Thyroid gland (tissue), 4 donors: ENCODE measurements around the gene DAPK1.

ENCODE experiments used
- CTCF ChIP-seq, 6 experiments: fragments of 200-600 bp in 3 of 6; fragments of 450-650 bp in 3 of 6; sonication (generic) in 3 of 6; IDR thresholded peaks; one replicate each; pipeline ENCODE4 v1.5.1; 2016 to 2019; ENCODE audit warnings: antibody characterized with exemption in 6 of 6, mild to moderate bottlenecking in 2 of 6, inconsistent platforms in 1 of 6, moderate library complexity in 1 of 6
- POLR2A ChIP-seq, 2 donors: fragments of 450-650 bp; IDR thresholded peaks; one replicate each; pipeline ENCODE4 v1.6.1; 2017; ENCODE audit warnings: antibody characterized with exemption in 2 of 2, mild to moderate bottlenecking in 2 of 2, moderate library complexity in 1 of 2

- TF ChIP-seq CTCF (IDR thresholded peaks at IDR 0.05): no peak
- TF ChIP-seq POLR2A (IDR thresholded peaks at IDR 0.05): no peak
Observed at GRCh38 chr9:87635656-87636501, 138.2 kb downstream of the DAPK1 start.
